Fibroblast of lung (primary cell): Measurements from ENCODE around the gene C3orf20. TPM values are rescaled to one million over a fixed set of nuclear protein-coding genes. Genes with fewer than 3 reads are reported as not detected.

Source experiments
- DNase-seq, 2 donors: peaks; one replicate each; pipeline versions ENCODE4 v3.0.0 to v3.0.0-alpha.2; 2010; ENCODE audit warnings: low read depth in 2 of 2
- H2AFZ ChIP-seq: 2 replicates; pipeline ENCODE4 v1.5.1; 2012; ENCODE audit warnings: low read length, control low read depth, inconsistent platforms
- H3K27ac ChIP-seq: 2 replicates; pipeline ENCODE4 v1.5.1; 2011; ENCODE audit warnings: low read length, control low read depth; ENCODE audit not compliant: insufficient read depth
- H3K27me3 ChIP-seq: 2 replicates; pipeline ENCODE4 v1.5.1; 2011; ENCODE audit warnings: mild to moderate bottlenecking, low read length; ENCODE audit not compliant: control insufficient read depth, insufficient read depth
- H3K36me3 ChIP-seq: 2 replicates; pipeline ENCODE4 v1.5.1; 2011; ENCODE audit warnings: low read length; ENCODE audit not compliant: control insufficient read depth, insufficient read depth
- H3K4me1 ChIP-seq: 2 replicates; pipeline ENCODE4 v1.5.1; 2011; ENCODE audit warnings: low read length; ENCODE audit not compliant: control insufficient read depth, insufficient read depth; ENCODE audit errors: extremely low read depth
- H3K4me2 ChIP-seq: 2 replicates; pipeline ENCODE4 v1.5.1; 2011; ENCODE audit warnings: low read length, control low read depth; ENCODE audit not compliant: insufficient read depth; ENCODE audit errors: extremely low read depth
- H3K4me3 ChIP-seq, 4 experiments: fragments of 200-600 bp in 1 of 4; sonication (generic) in 1 of 4; replicated peaks in 1 of 4; 2 replicates each; pipeline ENCODE4 v1.5.1; 2011 to 2016; ENCODE audit warnings: low read length in 4 of 4, low read depth in 3 of 4, mild to moderate bottlenecking in 3 of 4, control low read depth in 2 of 4, inconsistent platforms in 1 of 4, mixed read lengths in 1 of 4; ENCODE audit not compliant: insufficient read depth in 1 of 4; ENCODE audit errors: control extremely low read depth in 1 of 4
- H3K79me2 ChIP-seq: 2 replicates; pipeline ENCODE4 v1.5.1; 2012; ENCODE audit warnings: mild to moderate bottlenecking, low read length, inconsistent platforms; ENCODE audit not compliant: control insufficient read depth, insufficient read depth
- H3K9ac ChIP-seq: 2 replicates; pipeline ENCODE4 v1.5.1; 2011; ENCODE audit warnings: mild to moderate bottlenecking, low read length, control low read depth; ENCODE audit not compliant: insufficient read depth
- H3K9me3 ChIP-seq: 2 replicates; pipeline ENCODE4 v1.5.1; 2012; ENCODE audit warnings: low read depth, low read length; ENCODE audit not compliant: control insufficient read depth, insufficient read depth
- H4K20me1 ChIP-seq: 2 replicates; pipeline ENCODE4 v1.5.1; 2011; ENCODE audit warnings: low read length; ENCODE audit not compliant: control insufficient read depth, insufficient read depth; ENCODE audit errors: extremely low read depth
- EZH2 ChIP-seq: IDR thresholded peaks from 2 replicates; pipeline ENCODE4 v1.5.1; 2012; ENCODE audit warnings: low read length, control low read depth, mild to moderate bottlenecking; ENCODE audit errors: missing control alignments
- polyA plus RNA-seq, 2 donors: library from polyadenylated mRNA; depleted of rRNA in 1 of 2; stranded (reverse) in 1 of 2; unstranded in 1 of 2; fragments of >200 nt; gene quantifications; 2 replicates each; pipeline ENCODE4 v1.2.1, GENCODE V29; 2011 to 2012; ENCODE audit warnings: missing spikeins in 1 of 2
- total RNA-seq: library from RNA; depleted of rRNA; stranded (reverse); fragments of >200 nt; gene quantifications from 2 replicates; pipeline ENCODE4 v1.2.1, GENCODE V29; 2014
- TF ChIP-seq, protein P1 (sequence below), 2 donors: IDR thresholded peaks in 1 of 2; conservative IDR thresholded peaks in 1 of 2; 1 replicate in 1 of 2; 2 replicates in 1 of 2; pipeline ENCODE4 v1.5.1; 2011 to 2012; ENCODE audit warnings: low read length in 2 of 2, control low read depth in 1 of 2, inconsistent platforms in 1 of 2, low read depth in 1 of 2, mild to moderate bottlenecking in 1 of 2

C3orf20 gene
- total and polyA plus RNA-seq, 2 donors (not counting 1 experiment from before 2014, with no cell fraction given), result not detected

- Histone ChIP-seq H3K9me3 (no peaks in the 10 kb centered on the region), H4K20me1 (no peaks in the 10 kb centered on the region), H3K27ac (no peak overlapping the region), H2AFZ (no peak overlapping the region), H3K4me1 (no peaks in the 10 kb centered on the region), H3K4me2 (no peak overlapping the region), H3K4me3 (no peak overlapping the region), H3K79me2 (no peaks in the 10 kb centered on the region), H3K36me3 (no peaks in the 10 kb centered on the region), H3K27me3 (no peaks in the 10 kb centered on the region), H3K9ac (no peak overlapping the region)
- DNase-seq, result no peak
- no peak for TF ChIP-seq EZH2
- TF ChIP-seq, protein P1, sequence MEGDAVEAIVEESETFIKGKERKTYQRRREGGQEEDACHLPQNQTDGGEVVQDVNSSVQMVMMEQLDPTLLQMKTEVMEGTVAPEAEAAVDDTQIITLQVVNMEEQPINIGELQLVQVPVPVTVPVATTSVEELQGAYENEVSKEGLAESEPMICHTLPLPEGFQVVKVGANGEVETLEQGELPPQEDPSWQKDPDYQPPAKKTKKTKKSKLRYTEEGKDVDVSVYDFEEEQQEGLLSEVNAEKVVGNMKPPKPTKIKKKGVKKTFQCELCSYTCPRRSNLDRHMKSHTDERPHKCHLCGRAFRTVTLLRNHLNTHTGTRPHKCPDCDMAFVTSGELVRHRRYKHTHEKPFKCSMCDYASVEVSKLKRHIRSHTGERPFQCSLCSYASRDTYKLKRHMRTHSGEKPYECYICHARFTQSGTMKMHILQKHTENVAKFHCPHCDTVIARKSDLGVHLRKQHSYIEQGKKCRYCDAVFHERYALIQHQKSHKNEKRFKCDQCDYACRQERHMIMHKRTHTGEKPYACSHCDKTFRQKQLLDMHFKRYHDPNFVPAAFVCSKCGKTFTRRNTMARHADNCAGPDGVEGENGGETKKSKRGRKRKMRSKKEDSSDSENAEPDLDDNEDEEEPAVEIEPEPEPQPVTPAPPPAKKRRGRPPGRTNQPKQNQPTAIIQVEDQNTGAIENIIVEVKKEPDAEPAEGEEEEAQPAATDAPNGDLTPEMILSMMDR (conservative IDR thresholded peaks at IDR 0.05 in 1 of 2, IDR thresholded peaks at IDR 0.05 in 1 of 2; ENCODE audit: low read depth in 1 of 2, low read length in 2 of 2), result no peak
Measured at GRCh38 chr3:14700891-14701290, 25.9 kb downstream of the C3orf20 start.

- Histone ChIP-seq H3K4me2 (no peak overlapping the region), H3K27ac (no peak overlapping the region), H3K9ac (no peak overlapping the region), H4K20me1 (no peaks in the 10 kb centered on the region), H3K4me1 (no peaks in the 10 kb centered on the region), H3K9me3 (no peaks in the 10 kb centered on the region), H3K36me3 (no peaks in the 10 kb centered on the region), H3K4me3 (no peak overlapping the region), H3K27me3 (no peaks in the 10 kb centered on the region), H3K79me2 (no peaks in the 10 kb centered on the region), H2AFZ (no peak overlapping the region)
- DNase-seq, result no peak
- TF ChIP-seq, protein P1 (conservative IDR thresholded peaks at IDR 0.05 in 1 of 2, IDR thresholded peaks at IDR 0.05 in 1 of 2; ENCODE audit: low read depth in 1 of 2, low read length in 2 of 2), result no peak
- no peak for TF ChIP-seq EZH2
Measured at GRCh38 chr3:14701676-14702075, 26.7 kb downstream of the C3orf20 start.

- H3K4me2 ChIP-seq, result no peak overlapping the region
- H3K27ac ChIP-seq, result no peak overlapping the region
- H2AFZ ChIP-seq, result no peak overlapping the region
- H4K20me1 ChIP-seq, result no peaks in the 10 kb centered on the region
- TF ChIP-seq EZH2, result no peak
- TF ChIP-seq, protein P1 (conservative IDR thresholded peaks at IDR 0.05 in 1 of 2, IDR thresholded peaks at IDR 0.05 in 1 of 2; ENCODE audit: low read depth in 1 of 2, low read length in 2 of 2), result no peak
- no peaks in the 10 kb centered on the region for H3K36me3 ChIP-seq
- H3K4me1 ChIP-seq, result no peaks in the 10 kb centered on the region
- no peaks in the 10 kb centered on the region for H3K27me3 ChIP-seq
- no peak overlapping the region for H3K9ac ChIP-seq
- no peak overlapping the region for H3K4me3 ChIP-seq
- H3K79me2 ChIP-seq, result no peaks in the 10 kb centered on the region
- DNase-seq, result no peak
- H3K9me3 ChIP-seq, result no peaks in the 10 kb centered on the region
Measured at GRCh38 chr3:14703128-14703750, 28.3 kb downstream of the C3orf20 start.
